ENCODE data around the gene SLN.

The SLN gene

DNA sequence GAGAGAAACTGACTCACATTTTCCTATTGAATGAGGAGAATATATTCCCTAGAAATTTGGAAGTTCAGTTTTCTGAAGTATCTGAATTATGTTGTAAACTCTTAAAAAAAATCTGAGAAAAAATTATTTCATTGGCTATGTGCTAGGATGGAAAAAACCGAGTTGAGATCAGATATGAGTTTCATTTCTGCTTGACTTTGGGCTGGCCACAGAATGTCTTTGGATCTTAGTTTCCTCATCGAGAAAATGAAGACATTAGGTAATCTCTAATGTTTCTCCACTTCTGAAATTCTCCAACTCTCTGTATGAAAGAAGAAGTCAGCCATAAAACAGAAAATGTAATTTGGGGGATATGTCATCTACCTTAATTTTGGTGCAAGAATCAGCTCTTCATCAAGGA, 28.8 kb downstream of the SLN start:
- Histone ChIP-seq H3K36me3 (replicated peaks; ENCODE audit: insufficient read depth, low read length) (no peaks in the 10 kb centered on the region), H3K4me2 (ENCODE audit: low read depth, low read length) (no peak overlapping the region), H2AFZ (ENCODE audit: low read length) (no peak overlapping the region), H3K9me3 (replicated peaks; ENCODE audit: insufficient read depth, low read length) (no peaks in the 10 kb centered on the region), H3K9ac (ENCODE audit: low read length) (no peak overlapping the region), H3K9me2 (replicated peaks; ENCODE audit: insufficient read depth, low read length) (no peaks in the 10 kb centered on the region), H3K4me1 (ENCODE audit: low read length) (no peaks in the 10 kb centered on the region), H3K4me3 (ENCODE audit: low read length) (no peak overlapping the region), H3K27ac (ENCODE audit: low read length) (no peak overlapping the region), H3K27me3 (replicated peaks; ENCODE audit: insufficient read depth, low read length) (no peaks in the 10 kb centered on the region), H3K79me2 (ENCODE audit: low read length) (no peaks in the 10 kb centered on the region), H4K20me1 (ENCODE audit: insufficient read depth, low read length) (no peaks in the 10 kb centered on the region), H3F3A (ENCODE audit: insufficient read depth, low read length) (no peaks in the 10 kb centered on the region)
- no peak for DNase-seq
- TF ChIP-seq EZH2phosphoT487 (IDR thresholded peaks at IDR 0.05; ENCODE audit: low read length) (no peak), CTCF (IDR thresholded peaks at IDR 0.05; ENCODE audit: low read length) (no peak)

- no peak overlapping the region for H3K4me3 ChIP-seq (ENCODE audit: low read length)
- no peaks in the 10 kb centered on the region for H3K79me2 ChIP-seq (ENCODE audit: low read length)
- no peaks in the 10 kb centered on the region for H3F3A ChIP-seq (ENCODE audit: insufficient read depth, low read length)
- H3K9me3 ChIP-seq (replicated peaks; ENCODE audit: insufficient read depth, low read length): no peaks in the 10 kb centered on the region
- H3K9me2 ChIP-seq (replicated peaks; ENCODE audit: insufficient read depth, low read length): no peaks in the 10 kb centered on the region
- no peak overlapping the region for H3K27ac ChIP-seq (ENCODE audit: low read length)
- no peak for DNase-seq
- no peaks in the 10 kb centered on the region for H3K36me3 ChIP-seq (replicated peaks; ENCODE audit: insufficient read depth, low read length)
- no peak overlapping the region for H3K9ac ChIP-seq (ENCODE audit: low read length)
- H3K27me3 ChIP-seq (replicated peaks; ENCODE audit: insufficient read depth, low read length): no peaks in the 10 kb centered on the region
- no peaks in the 10 kb centered on the region for H3K4me1 ChIP-seq (ENCODE audit: low read length)
- TF ChIP-seq EZH2 (optimal IDR thresholded peaks at IDR 0.05; ENCODE audit: low read depth, low read length) (no peak), CTCF (IDR thresholded peaks at IDR 0.05; ENCODE audit: low read length) (no peak), EZH2phosphoT487 (IDR thresholded peaks at IDR 0.05; ENCODE audit: low read length) (no peak)
- H4K20me1 ChIP-seq (ENCODE audit: insufficient read depth, low read length): no peaks in the 10 kb centered on the region
- no peak overlapping the region for H3K4me2 ChIP-seq (ENCODE audit: low read depth, low read length)
- H2AFZ ChIP-seq (ENCODE audit: low read length): no peak overlapping the region
Observed at GRCh38 chr11:107682572-107682971, 29.3 kb downstream of the SLN start.

DNA sequence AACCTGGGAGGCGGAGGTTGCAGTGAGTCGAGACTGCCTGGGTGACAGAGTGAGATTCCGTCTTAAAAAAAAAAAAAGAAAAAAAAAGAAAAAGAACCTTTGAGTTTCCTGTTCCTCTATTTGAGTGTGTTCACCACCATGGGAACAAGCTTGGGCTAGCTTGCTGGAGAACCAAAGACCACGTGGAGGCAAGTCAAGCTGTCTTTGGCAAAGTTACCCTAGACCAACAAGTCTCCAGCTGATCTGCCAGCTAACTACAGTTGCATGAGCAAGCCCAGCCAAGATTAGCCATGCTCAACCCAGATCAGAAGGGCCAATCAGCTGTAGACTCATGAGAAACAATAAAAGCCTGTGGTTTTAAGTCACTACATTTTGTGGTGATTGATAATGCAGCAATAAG, 29.7 kb downstream of the SLN start:
- Histone ChIP-seq H3F3A (ENCODE audit: insufficient read depth, low read length) (no peaks in the 10 kb centered on the region), H3K9ac (ENCODE audit: low read length) (no peak overlapping the region), H3K4me3 (ENCODE audit: low read length) (no peak overlapping the region), H3K4me2 (ENCODE audit: low read depth, low read length) (no peak overlapping the region), H3K4me1 (ENCODE audit: low read length) (no peaks in the 10 kb centered on the region), H4K20me1 (ENCODE audit: insufficient read depth, low read length) (no peaks in the 10 kb centered on the region), H3K27ac (ENCODE audit: low read length) (no peak overlapping the region), H3K27me3 (replicated peaks; ENCODE audit: insufficient read depth, low read length) (no peaks in the 10 kb centered on the region), H3K79me2 (ENCODE audit: low read length) (no peaks in the 10 kb centered on the region), H3K36me3 (replicated peaks; ENCODE audit: insufficient read depth, low read length) (no peaks in the 10 kb centered on the region), H3K9me2 (replicated peaks; ENCODE audit: insufficient read depth, low read length) (no peaks in the 10 kb centered on the region), H2AFZ (ENCODE audit: low read length) (no peak overlapping the region), H3K9me3 (replicated peaks; ENCODE audit: insufficient read depth, low read length) (no peaks in the 10 kb centered on the region)
- no peak for TF ChIP-seq EZH2 (optimal IDR thresholded peaks at IDR 0.05; ENCODE audit: low read depth, low read length)
- no peak for TF ChIP-seq EZH2phosphoT487 (IDR thresholded peaks at IDR 0.05; ENCODE audit: low read length)
- no peak for TF ChIP-seq CTCF (IDR thresholded peaks at IDR 0.05; ENCODE audit: low read length)
- no peak for DNase-seq

Data from MM.1S (cell line).